T-cell (primary cell): Measurements from ENCODE around the gene C8B. TPM values are rescaled to one million over a fixed set of nuclear protein-coding genes. Genes with fewer than 3 reads are reported as not detected.

ENCODE experiments used
- ATAC-seq, 4 experiments: fragments of 200-7000 bp in 3 of 4; fragments of 150-1000 bp in 1 of 4; cut with Tn5 transposase; replicated peaks in 1 of 4; 1 replicate in 3 of 4; 2 replicates in 1 of 4; pipeline ENCODE4 v1.10.0; 2021; ENCODE audit warnings: moderate library complexity in 3 of 4, mild to moderate bottlenecking in 2 of 4, moderate number of reproducible peaks in 1 of 4
- CTCF ChIA-PET, 2 donors: fragments of 300-600 bp; sonication (Branson Sonifier 250); formaldehyde crosslinking; loops; one replicate each; lab custom pipeline; 2022; ENCODE audit warnings: antibody characterized with exemption in 2 of 2; lab: Charles Lee
- POLR2A ChIA-PET, 2 donors: fragments of 300-600 bp; sonication (Branson Sonifier 250); formaldehyde crosslinking; loops; one replicate each; lab custom pipeline; 2022; ENCODE audit warnings: antibody characterized with exemption in 2 of 2; lab: Charles Lee
- DNase-seq, 35 experiments: peaks; one replicate each; pipeline versions ENCODE4 v3.0.0 to v3.0.0-alpha.2; 2013 to 2023
- H3K27ac ChIP-seq: one replicate; pipeline ENCODE4 v1.5.1; 2013; ENCODE audit warnings: low read length
- H3K27me3 ChIP-seq, 2 experiments: replicated peaks in 1 of 2; 1 replicate in 1 of 2; 2 replicates in 1 of 2; pipeline versions ENCODE4 v1.6.1 to v1.7.0; 2013; ENCODE audit warnings: low read length in 1 of 2, mixed read lengths in 1 of 2; ENCODE audit not compliant: control insufficient read depth in 2 of 2, insufficient read depth in 2 of 2; ENCODE audit errors: extremely low read depth in 1 of 2
- H3K36me3 ChIP-seq, 2 donors: 1 replicate in 1 of 2; 2 replicates in 1 of 2; pipeline versions ENCODE4 v1.6.1 to v1.7.0; 2013; ENCODE audit warnings: low read length in 1 of 2; ENCODE audit not compliant: control insufficient read depth in 2 of 2, insufficient read depth in 1 of 2; ENCODE audit errors: extremely low read depth in 1 of 2
- H3K4me1 ChIP-seq, 2 experiments: 1 replicate in 1 of 2; 2 replicates in 1 of 2; pipeline versions ENCODE4 v1.6.1 to v1.7.0; 2013; ENCODE audit warnings: low read length in 2 of 2, mixed read lengths in 1 of 2; ENCODE audit not compliant: insufficient read depth in 2 of 2, control insufficient read depth in 1 of 2; ENCODE audit errors: extremely low read depth in 1 of 2
- H3K4me3 ChIP-seq, 2 donors: 1 replicate in 1 of 2; 2 replicates in 1 of 2; pipeline versions ENCODE4 v1.5.1 to v1.7.0; 2013; ENCODE audit warnings: mild to moderate bottlenecking in 2 of 2, low read length in 1 of 2, moderate library complexity in 1 of 2; ENCODE audit not compliant: control insufficient read depth in 1 of 2; ENCODE audit errors: extremely low read depth in 1 of 2
- H3K9me3 ChIP-seq: 2 replicates; pipeline ENCODE4 v1.7.0; 2013
- H3K27ac Mint-ChIP-seq, 2 donors: one replicate each; pipeline ENCODE4 v1.8.0; 2020 to 2021; ENCODE audit warnings: mild to moderate bottlenecking in 2 of 2, mixed read lengths in 2 of 2
- H3K27me3 Mint-ChIP-seq, 2 donors: one replicate each; pipeline ENCODE4 v1.8.0; 2021 to 2022; ENCODE audit warnings: mixed read lengths in 2 of 2
- H3K36me3 Mint-ChIP-seq: one replicate; pipeline ENCODE4 v1.8.0; 2021; ENCODE audit warnings: mixed read lengths
- H3K4me1 Mint-ChIP-seq, 3 donors: one replicate each; pipeline ENCODE4 v1.8.0; 2020 to 2022; ENCODE audit warnings: mixed read lengths in 3 of 3, mild to moderate bottlenecking in 1 of 3
- H3K4me3 Mint-ChIP-seq, 3 donors: one replicate each; pipeline ENCODE4 v1.8.0; 2020 to 2022; ENCODE audit warnings: mild to moderate bottlenecking in 3 of 3, mixed read lengths in 3 of 3, moderate library complexity in 3 of 3
- H3K9me3 Mint-ChIP-seq, 3 donors: one replicate each; pipeline ENCODE4 v1.8.0; 2020 to 2022; ENCODE audit warnings: mixed read lengths in 3 of 3
- WGBS: methylation state at CpG from one replicate; pipeline ENCODE4 v1.1.5; 2013; ENCODE audit warnings: missing lambda C conversion rate; ENCODE audit not compliant: insufficient coverage; 5-methylcytosine and 5-hydroxymethylcytosine counted together
- total RNA-seq, 35 experiments: library from RNA in 6 of 35; stranded (reverse) in 6 of 35; fragments of 120-200 nt in 1 of 35; gene quantifications; one replicate each; pipeline versions ENCODE4 v1.2.1 to v1.2.4 and lab custom pipeline; 2013 to 2026

C8B gene
- total RNA-seq, 5 donors from 2014 or later (not counting 1 experiment from before 2014, with no cell fraction given), result 0.12 to 0.13 TPM; not detected in 3

GRCh38 chr1:56915960-56916359 is 49.9 kb downstream of the C8B start:
- H3K4me1 ChIP-seq, result no peaks in the 10 kb centered on the region

GRCh38 chr1:56912325-56912724 is 53.5 kb downstream of the C8B start:
- Mint-ChIP-seq H3K27me3 (peaks cover 5 to 7% of the 10 kb centered on the region in 2 donors), H3K27ac (no peak overlapping the region), H3K9me3 (no peaks in the 10 kb centered on the region), H3K4me1 (no peaks in the 10 kb centered on the region), H3K36me3 (no peaks in the 10 kb centered on the region), H3K4me3 (no peak overlapping the region)
- DNase-seq (no peak), ATAC-seq (no peak)
- Histone ChIP-seq H3K36me3 (no peaks in the 10 kb centered on the region), H3K4me1 (no peaks in the 10 kb centered on the region), H3K27ac (no peak overlapping the region), H3K9me3 (no peaks in the 10 kb centered on the region), H3K27me3 (no peaks in the 10 kb centered on the region), H3K4me3 (no peak overlapping the region)
- ChIA-PET CTCF (no interaction called here), POLR2A (no interaction called here)
- WGBS, result 69% methylated on average over 10 of the region's 12 CpGs

More at GRCh38 chr1:56915960-56916359, 49.9 kb downstream of the C8B start:
- no peak for DNase-seq
- Histone ChIP-seq H3K27me3 (no peaks in the 10 kb centered on the region), H3K9me3 (no peaks in the 10 kb centered on the region), H3K36me3 (no peaks in the 10 kb centered on the region), H3K4me3 (no peak overlapping the region), H3K27ac (no peak overlapping the region)
- WGBS, result 44% methylated on average over 4 of the region's 4 CpGs
- ChIA-PET CTCF (no interaction called here), POLR2A (no interaction called here)
- no peak for ATAC-seq
- no peak overlapping the region for H3K4me3 Mint-ChIP-seq
- peaks cover 3 to 5% of the 10 kb centered on the region in 2 donors for H3K27me3 Mint-ChIP-seq
- no peak overlapping the region for H3K27ac Mint-ChIP-seq
- H3K9me3 Mint-ChIP-seq, result no peaks in the 10 kb centered on the region
- H3K36me3 Mint-ChIP-seq, result no peaks in the 10 kb centered on the region
- H3K4me1 Mint-ChIP-seq, result no peaks in the 10 kb centered on the region

DNA sequence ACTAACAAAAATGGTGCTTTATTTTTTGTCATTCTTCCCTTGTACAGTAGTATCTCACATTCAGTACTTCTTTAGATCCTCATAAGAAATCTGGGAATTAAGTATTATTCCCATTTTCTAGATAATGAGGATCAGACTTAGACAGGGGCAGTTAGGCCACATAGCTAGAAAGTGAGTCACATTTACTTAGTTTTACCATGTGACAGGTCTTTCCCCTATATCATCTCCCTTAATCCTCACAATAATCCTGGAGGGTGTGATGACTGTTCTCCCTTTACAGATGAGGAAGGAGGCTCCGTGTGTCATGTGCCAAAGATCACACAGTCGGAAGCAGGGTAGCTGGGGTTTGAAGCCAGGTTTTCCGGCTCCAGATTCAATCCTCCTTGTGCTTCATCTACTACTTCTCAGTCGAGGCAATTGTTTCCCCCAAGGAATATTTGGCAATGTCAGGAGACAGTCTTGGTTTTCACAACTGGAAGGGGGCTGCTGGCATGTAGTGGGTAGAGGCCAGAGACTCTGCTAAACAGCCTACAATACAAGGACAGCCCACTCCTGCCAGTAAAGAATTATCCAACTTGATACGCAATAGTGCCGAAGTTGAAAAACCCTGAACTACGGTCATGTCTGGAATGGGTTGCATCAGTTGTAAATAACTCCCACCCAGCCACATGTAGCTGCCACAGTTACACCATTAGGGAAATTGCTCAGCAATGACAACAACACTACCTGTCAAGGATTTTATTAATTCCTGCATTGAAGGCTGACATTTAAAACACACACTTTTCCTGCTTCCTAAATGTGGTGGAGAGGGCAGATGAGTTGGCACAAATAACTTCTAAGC is 54.5 kb downstream of the C8B start:
- H3K36me3 ChIP-seq, result no peaks in the 10 kb centered on the region
- no peak overlapping the region for H3K27ac Mint-ChIP-seq
- ChIA-PET POLR2A (no interaction called here), CTCF (no interaction called here)
- H3K4me1 Mint-ChIP-seq, result no peaks in the 10 kb centered on the region
- H3K27me3 ChIP-seq, result no peaks in the 10 kb centered on the region
- no peak overlapping the region for H3K27ac ChIP-seq
- no peaks in the 10 kb centered on the region for H3K9me3 Mint-ChIP-seq
- WGBS, result 100% methylated on average over 3 of the region's 7 CpGs
- peaks cover 5% of the 10 kb centered on the region in 2 donors for H3K27me3 Mint-ChIP-seq
- H3K4me1 ChIP-seq, result no peaks in the 10 kb centered on the region
- H3K36me3 Mint-ChIP-seq, result no peaks in the 10 kb centered on the region
- no peak overlapping the region for H3K4me3 Mint-ChIP-seq
- ATAC-seq, result no peak
- H3K9me3 ChIP-seq, result no peaks in the 10 kb centered on the region
- no peak for DNase-seq
- H3K4me3 ChIP-seq, result no peak overlapping the region

GRCh38 chr1:56910441-56910985 is 55.3 kb downstream of the C8B start:
- no peak overlapping the region for H3K4me3 Mint-ChIP-seq
- Histone ChIP-seq H3K27me3 (no peaks in the 10 kb centered on the region), H3K9me3 (no peaks in the 10 kb centered on the region), H3K36me3 (no peaks in the 10 kb centered on the region), H3K4me3 (no peak overlapping the region), H3K27ac (no peak overlapping the region), H3K4me1 (no peaks in the 10 kb centered on the region)
- peaks cover 0 to 4% (median 0%) of the 10 kb centered on the region in 3 donors for H3K9me3 Mint-ChIP-seq
- H3K4me1 Mint-ChIP-seq, result no peaks in the 10 kb centered on the region
- peaks cover 5 to 9% of the 10 kb centered on the region in 2 donors for H3K27me3 Mint-ChIP-seq
- no peaks in the 10 kb centered on the region for H3K36me3 Mint-ChIP-seq
- no peak overlapping the region for H3K27ac Mint-ChIP-seq
- 81% methylated on average over 2 of the region's 4 CpGs for WGBS
- no peak for ATAC-seq
- ChIA-PET POLR2A (no interaction called here), CTCF (no interaction called here)
- no peak for DNase-seq

- CTCF ChIA-PET, result no interaction called here
- Mint-ChIP-seq H3K27ac (no peak overlapping the region), H3K9me3 (peaks cover 0 to 9% (median 0%) of the 10 kb centered on the region in 3 donors), H3K36me3 (no peaks in the 10 kb centered on the region), H3K4me1 (no peaks in the 10 kb centered on the region), H3K4me3 (no peak overlapping the region), H3K27me3 (peaks cover 3 to 21% of the 10 kb centered on the region in 2 donors)
- H3K9me3 ChIP-seq, result no peaks in the 10 kb centered on the region
- no CpG with 5 or more reads among the region's 1 CpG for WGBS
- H3K4me1 ChIP-seq, result no peaks in the 10 kb centered on the region
- DNase-seq (no peak), ATAC-seq (no peak)
- H3K36me3 ChIP-seq, result no peaks in the 10 kb centered on the region
- no peaks in the 10 kb centered on the region for H3K27me3 ChIP-seq
- no peak overlapping the region for H3K27ac ChIP-seq
- H3K4me3 ChIP-seq, result no peak overlapping the region
- POLR2A ChIA-PET, result no interaction called here
Observed at GRCh38 chr1:56908619-56909221, 57.1 kb downstream of the C8B start.

GRCh38 chr1:56905667-56906066 is 60.1 kb downstream of the C8B start:
- H3K9me3 ChIP-seq, result no peaks in the 10 kb centered on the region
- ChIA-PET CTCF (no interaction called here), POLR2A (no interaction called here)
- no peak overlapping the region for H3K4me3 ChIP-seq
- no peak overlapping the region for H3K4me3 Mint-ChIP-seq
- H3K4me1 ChIP-seq, result no peaks in the 10 kb centered on the region
- DNase-seq, result no peak
- H3K9me3 Mint-ChIP-seq, result peaks cover 0 to 9% (median 0%) of the 10 kb centered on the region in 3 donors
- H3K36me3 Mint-ChIP-seq, result no peaks in the 10 kb centered on the region
- no peaks in the 10 kb centered on the region for H3K36me3 ChIP-seq
- H3K27ac ChIP-seq, result no peak overlapping the region
- no peaks in the 10 kb centered on the region for H3K27me3 ChIP-seq
- no peaks in the 10 kb centered on the region for H3K4me1 Mint-ChIP-seq
- H3K27ac Mint-ChIP-seq, result no peak overlapping the region
- ATAC-seq, result no peak
- H3K27me3 Mint-ChIP-seq, result peaks cover 2 to 22% of the 10 kb centered on the region in 2 donors
- 37% methylated on average over 2 of the region's 3 CpGs for WGBS
